ENCODE data around the gene BLM.

DNA sequence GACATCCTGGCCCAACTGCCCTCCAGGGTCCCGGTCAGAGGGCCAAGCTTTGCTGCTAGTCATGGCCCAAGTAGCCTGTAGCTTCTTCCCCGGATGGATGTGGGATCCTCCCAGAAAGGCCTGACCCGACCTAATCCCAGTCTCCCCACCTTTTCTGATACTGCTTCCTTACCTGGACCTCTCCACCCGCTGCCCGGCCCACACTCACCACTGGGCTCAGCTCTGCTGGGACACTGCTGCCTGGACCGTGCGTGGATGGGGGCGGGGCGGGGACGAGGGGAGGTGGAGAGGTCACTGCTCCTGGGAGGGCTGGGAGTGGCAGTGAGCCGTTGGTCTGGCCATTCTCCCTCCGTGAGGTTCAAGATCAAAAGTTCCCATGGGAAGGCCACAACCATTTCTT is 111.0 kb downstream of the BLM start:
- TF ChIP-seq, protein P1, sequence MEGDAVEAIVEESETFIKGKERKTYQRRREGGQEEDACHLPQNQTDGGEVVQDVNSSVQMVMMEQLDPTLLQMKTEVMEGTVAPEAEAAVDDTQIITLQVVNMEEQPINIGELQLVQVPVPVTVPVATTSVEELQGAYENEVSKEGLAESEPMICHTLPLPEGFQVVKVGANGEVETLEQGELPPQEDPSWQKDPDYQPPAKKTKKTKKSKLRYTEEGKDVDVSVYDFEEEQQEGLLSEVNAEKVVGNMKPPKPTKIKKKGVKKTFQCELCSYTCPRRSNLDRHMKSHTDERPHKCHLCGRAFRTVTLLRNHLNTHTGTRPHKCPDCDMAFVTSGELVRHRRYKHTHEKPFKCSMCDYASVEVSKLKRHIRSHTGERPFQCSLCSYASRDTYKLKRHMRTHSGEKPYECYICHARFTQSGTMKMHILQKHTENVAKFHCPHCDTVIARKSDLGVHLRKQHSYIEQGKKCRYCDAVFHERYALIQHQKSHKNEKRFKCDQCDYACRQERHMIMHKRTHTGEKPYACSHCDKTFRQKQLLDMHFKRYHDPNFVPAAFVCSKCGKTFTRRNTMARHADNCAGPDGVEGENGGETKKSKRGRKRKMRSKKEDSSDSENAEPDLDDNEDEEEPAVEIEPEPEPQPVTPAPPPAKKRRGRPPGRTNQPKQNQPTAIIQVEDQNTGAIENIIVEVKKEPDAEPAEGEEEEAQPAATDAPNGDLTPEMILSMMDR (IDR thresholded peaks at IDR 0.05): no peak
- TF ChIP-seq EP300 (IDR thresholded peaks at IDR 0.05): no peak
